SU-DHL-6 (cell line): ENCODE measurements around the gene PARVB.

ENCODE experiments used
- H2AFZ ChIP-seq: fragments of 200-600 bp; sonication (generic); 2 replicates; pipeline ENCODE4 v1.6.1; 2014; ENCODE audit warnings: low read depth, mild to moderate bottlenecking, moderate library complexity, mixed read lengths, antibody characterized with exemption, low read length; ENCODE audit not compliant: severe bottlenecking
- H3F3A ChIP-seq: fragments of 200-600 bp; shearing (Covaris generic); 2 replicates; pipeline ENCODE4 v1.6.0; 2016; ENCODE audit warnings: antibody characterized with exemption, mild to moderate bottlenecking; ENCODE audit not compliant: insufficient read depth
- H3K27ac ChIP-seq: fragments of 200-600 bp; sonication (generic); 2 replicates; pipeline ENCODE4 v1.5.1; 2016; ENCODE audit warnings: low read depth, mild to moderate bottlenecking, low read length, moderate library complexity, mixed read lengths
- H3K27me3 ChIP-seq: fragments of 200-600 bp; sonication (generic), shearing (Covaris generic); 2 replicates; pipeline ENCODE4 v1.6.0; 2014; ENCODE audit warnings: mild to moderate bottlenecking, low read length
- H3K36me3 ChIP-seq: fragments of 200-600 bp; sonication (generic); 2 replicates; pipeline ENCODE4 v1.6.1; 2014; ENCODE audit warnings: mild to moderate bottlenecking, low read length, mixed read lengths
- H3K4me2 ChIP-seq: fragments of 300-600, 200-600 bp; shearing (Covaris generic), sonication (generic); 2 replicates; pipeline ENCODE4 v1.6.0; 2014; ENCODE audit warnings: low read length, low read depth, mild to moderate bottlenecking; ENCODE audit not compliant: poor library complexity, severe bottlenecking
- H3K4me3 ChIP-seq: fragments of 200-600 bp; sonication (generic); 2 replicates; pipeline ENCODE4 v1.5.1; 2014; ENCODE audit warnings: antibody characterized with exemption, low read length, mild to moderate bottlenecking, mixed read lengths; ENCODE audit not compliant: insufficient read depth, poor library complexity, severe bottlenecking
- H3K79me2 ChIP-seq: fragments of 200-600 bp; sonication (generic); 2 replicates; pipeline ENCODE4 v1.6.1; 2014; ENCODE audit warnings: mild to moderate bottlenecking, low read length, moderate library complexity; ENCODE audit not compliant: insufficient read depth
- H3K9ac ChIP-seq: fragments of 200-600 bp; sonication (generic); 2 replicates; pipeline ENCODE4 v1.7.0; 2014; ENCODE audit warnings: mild to moderate bottlenecking, low read length
- H3K9me2 ChIP-seq: fragments of 200-600 bp; sonication (generic); replicated peaks from 2 replicates; pipeline ENCODE4 v1.6.1; 2014; ENCODE audit warnings: low read length; ENCODE audit not compliant: insufficient read depth
- H3K9me3 ChIP-seq: fragments of 200-600 bp; sonication (generic); 2 replicates; pipeline ENCODE4 v1.6.1; 2014; ENCODE audit warnings: low read length, mixed read lengths; ENCODE audit not compliant: insufficient read depth
- H4K20me1 ChIP-seq: fragments of 200-600 bp; sonication (generic); 2 replicates; pipeline ENCODE4 v1.6.1; 2014; ENCODE audit warnings: low read depth, mild to moderate bottlenecking, antibody characterized with exemption, low read length, moderate library complexity, mixed read lengths
- EZH2phosphoT487 ChIP-seq: fragments of 200-600 bp; sonication (generic), shearing (Covaris generic); conservative IDR thresholded peaks from 2 replicates; pipeline ENCODE4 v1.6.1; 2018; ENCODE audit warnings: mild to moderate bottlenecking, antibody characterized with exemption, low read length, moderate library complexity, mixed read lengths
- TF ChIP-seq, protein P1 (sequence below): fragments of 200-600 bp; sonication (generic); IDR thresholded peaks from one replicate; pipeline ENCODE4 v1.5.1; 2017; ENCODE audit warnings: antibody characterized with exemption, mild to moderate bottlenecking, low read length, moderate library complexity; ENCODE audit not compliant: insufficient read depth, poor library complexity, severe bottlenecking

Gene PARVB

DNA sequence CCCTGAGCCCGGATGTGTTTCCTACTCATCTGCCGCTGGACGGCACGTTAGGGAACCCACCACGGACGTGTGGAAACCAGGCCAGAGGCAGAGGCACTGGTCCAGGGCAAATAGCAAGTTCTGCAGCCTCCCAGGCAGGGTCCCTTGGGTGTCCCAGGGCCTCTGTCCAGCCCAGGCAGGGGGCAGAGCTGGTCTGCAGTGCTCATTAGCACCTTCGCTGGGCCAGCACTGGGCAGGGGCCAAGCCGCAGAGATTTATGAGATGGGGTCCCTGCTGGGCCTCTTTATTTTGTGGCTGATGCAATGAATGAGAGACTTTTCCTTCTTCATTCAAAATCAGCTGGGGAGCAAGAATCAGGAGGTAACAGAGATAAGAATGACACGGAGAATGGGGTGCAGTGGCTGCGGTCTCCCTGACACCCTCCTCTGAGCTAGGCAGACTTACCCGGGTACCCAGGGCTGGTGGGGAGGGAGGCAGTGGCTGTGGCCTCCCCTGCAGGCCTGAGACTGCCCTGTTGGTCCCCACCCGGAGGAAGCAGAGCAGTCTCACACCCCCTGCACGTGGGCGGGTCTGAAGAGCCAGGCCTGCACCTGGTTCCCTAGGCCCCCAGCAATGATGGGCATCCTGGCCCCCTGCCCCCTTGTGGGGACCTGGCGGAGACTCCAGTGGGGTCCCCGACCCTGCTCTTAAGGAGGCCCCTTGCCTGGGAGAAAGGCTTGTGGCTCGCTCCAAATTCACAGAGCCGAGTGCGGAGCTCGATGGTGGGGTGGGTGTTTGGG is 142.6 kb downstream of the PARVB start:
- H3K9me2 ChIP-seq: no peaks in the 10 kb centered on the region
- no peak overlapping the region for H3K9ac ChIP-seq
- H3K9me3 ChIP-seq: no peaks in the 10 kb centered on the region
- H4K20me1 ChIP-seq: no peaks in the 10 kb centered on the region
- no peaks in the 10 kb centered on the region for H3K79me2 ChIP-seq
- H3K27ac ChIP-seq: no peak overlapping the region
- H3K36me3 ChIP-seq: no peaks in the 10 kb centered on the region
- no peak overlapping the region for H2AFZ ChIP-seq
- H3K27me3 ChIP-seq: no peaks in the 10 kb centered on the region
- no peak overlapping the region for H3K4me2 ChIP-seq
- H3K4me3 ChIP-seq: no peak overlapping the region
- no peaks in the 10 kb centered on the region for H3F3A ChIP-seq
- TF ChIP-seq, protein P1, sequence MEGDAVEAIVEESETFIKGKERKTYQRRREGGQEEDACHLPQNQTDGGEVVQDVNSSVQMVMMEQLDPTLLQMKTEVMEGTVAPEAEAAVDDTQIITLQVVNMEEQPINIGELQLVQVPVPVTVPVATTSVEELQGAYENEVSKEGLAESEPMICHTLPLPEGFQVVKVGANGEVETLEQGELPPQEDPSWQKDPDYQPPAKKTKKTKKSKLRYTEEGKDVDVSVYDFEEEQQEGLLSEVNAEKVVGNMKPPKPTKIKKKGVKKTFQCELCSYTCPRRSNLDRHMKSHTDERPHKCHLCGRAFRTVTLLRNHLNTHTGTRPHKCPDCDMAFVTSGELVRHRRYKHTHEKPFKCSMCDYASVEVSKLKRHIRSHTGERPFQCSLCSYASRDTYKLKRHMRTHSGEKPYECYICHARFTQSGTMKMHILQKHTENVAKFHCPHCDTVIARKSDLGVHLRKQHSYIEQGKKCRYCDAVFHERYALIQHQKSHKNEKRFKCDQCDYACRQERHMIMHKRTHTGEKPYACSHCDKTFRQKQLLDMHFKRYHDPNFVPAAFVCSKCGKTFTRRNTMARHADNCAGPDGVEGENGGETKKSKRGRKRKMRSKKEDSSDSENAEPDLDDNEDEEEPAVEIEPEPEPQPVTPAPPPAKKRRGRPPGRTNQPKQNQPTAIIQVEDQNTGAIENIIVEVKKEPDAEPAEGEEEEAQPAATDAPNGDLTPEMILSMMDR: no peak
- TF ChIP-seq EZH2phosphoT487: no peak

DNA sequence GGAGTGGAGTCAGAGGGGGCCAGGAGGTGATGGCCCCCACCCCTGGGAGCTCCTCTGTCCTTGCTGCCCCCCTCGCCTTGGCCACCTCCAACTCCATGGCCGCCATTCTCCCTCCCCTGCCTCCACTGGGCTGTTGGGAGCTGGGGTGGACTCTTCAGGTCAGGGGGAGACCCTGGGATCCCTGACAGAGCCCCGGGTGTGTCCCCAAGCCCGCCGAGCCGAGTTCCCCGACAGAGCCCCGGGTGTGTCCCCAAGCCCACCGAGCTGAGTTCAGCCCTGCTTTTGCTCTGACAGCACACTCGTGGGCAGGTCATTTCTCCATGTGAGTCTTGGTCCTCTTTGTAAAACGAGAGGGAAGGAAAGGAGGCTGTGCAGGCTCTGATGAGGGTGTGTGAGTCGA is 143.4 kb downstream of the PARVB start:
- Histone ChIP-seq H3K9me3 (no peaks in the 10 kb centered on the region), H3K4me3 (no peak overlapping the region), H3K27me3 (no peaks in the 10 kb centered on the region), H4K20me1 (no peaks in the 10 kb centered on the region), H3K27ac (no peak overlapping the region), H2AFZ (no peak overlapping the region), H3F3A (no peaks in the 10 kb centered on the region), H3K36me3 (no peaks in the 10 kb centered on the region), H3K9me2 (no peaks in the 10 kb centered on the region), H3K79me2 (no peaks in the 10 kb centered on the region), H3K4me2 (no peak overlapping the region), H3K9ac (no peak overlapping the region)
- TF ChIP-seq, protein P1: no peak
- no peak for TF ChIP-seq EZH2phosphoT487

DNA sequence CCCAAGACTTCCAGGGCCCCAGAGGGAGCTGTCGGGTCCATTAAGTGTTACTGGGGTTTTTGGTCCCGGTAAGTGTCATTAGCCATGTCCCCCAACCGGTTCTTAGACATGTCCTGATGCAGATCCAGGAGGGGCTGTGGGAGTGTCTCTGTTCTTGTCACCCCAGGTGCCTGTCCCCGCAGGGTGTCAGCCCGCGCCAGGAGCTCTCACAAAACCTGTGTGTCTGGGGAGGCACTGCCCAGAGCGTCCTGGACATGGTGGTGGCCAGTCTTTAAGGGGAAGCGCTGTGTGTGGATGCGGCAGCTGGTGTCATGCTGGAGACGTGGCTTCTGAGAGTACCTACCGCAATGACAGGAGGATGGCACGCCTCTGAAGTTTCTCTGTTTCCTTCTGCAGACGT is 144.1 kb downstream of the PARVB start:
- Histone ChIP-seq H3K4me3 (no peak overlapping the region), H3K36me3 (no peaks in the 10 kb centered on the region), H3K9me2 (no peaks in the 10 kb centered on the region), H3K27ac (no peak overlapping the region), H3K9me3 (no peaks in the 10 kb centered on the region), H3K4me2 (no peak overlapping the region), H4K20me1 (no peaks in the 10 kb centered on the region), H3F3A (no peaks in the 10 kb centered on the region), H3K79me2 (no peaks in the 10 kb centered on the region), H2AFZ (no peak overlapping the region), H3K27me3 (no peaks in the 10 kb centered on the region), H3K9ac (no peak overlapping the region)
- TF ChIP-seq EZH2phosphoT487: no peak
- TF ChIP-seq, protein P1: no peak
